Ishikawa (cell line): ENCODE results near the gene ZBTB20.

Experiments used
- CEBPB ChIP-seq: IDR thresholded peaks from 2 replicates; pipeline ENCODE4 v1.6.1; 2012
- CREB1 ChIP-seq: IDR thresholded peaks from 2 replicates; pipeline ENCODE4 v1.6.1; 2012; ENCODE audit warnings: low read depth
- EGR1 ChIP-seq: IDR thresholded peaks from 2 replicates; pipeline ENCODE4 v1.6.1; 2012
- EP300 ChIP-seq: IDR thresholded peaks from 2 replicates; pipeline ENCODE4 v1.6.1; 2012; ENCODE audit warnings: borderline replicate concordance
- FOXM1 ChIP-seq: IDR thresholded peaks from 2 replicates; pipeline ENCODE4 v1.6.1; 2012; ENCODE audit warnings: low read depth, borderline replicate concordance
- MAX ChIP-seq: IDR thresholded peaks from 2 replicates; pipeline ENCODE4 v1.6.1; 2012
- NFIC ChIP-seq: IDR thresholded peaks from 2 replicates; pipeline ENCODE4 v1.6.1; 2012
- RAD21 ChIP-seq: IDR thresholded peaks from 2 replicates; pipeline ENCODE4 v1.6.1; 2012; ENCODE audit warnings: low read depth
- REST ChIP-seq: IDR thresholded peaks from 2 replicates; pipeline ENCODE4 v1.6.1; 2012; ENCODE audit warnings: low read depth, mild to moderate bottlenecking
- TAF1 ChIP-seq: IDR thresholded peaks from 2 replicates; pipeline ENCODE4 v1.6.1; 2012; ENCODE audit warnings: low read depth, mild to moderate bottlenecking
- TCF12 ChIP-seq: IDR thresholded peaks from 2 replicates; pipeline ENCODE4 v1.6.1; 2012; ENCODE audit warnings: low read depth
- TEAD4 ChIP-seq: IDR thresholded peaks from 2 replicates; pipeline ENCODE4 v1.6.1; 2012
- USF1 ChIP-seq: IDR thresholded peaks from 2 replicates; pipeline ENCODE4 v1.6.1; 2012
- YY1 ChIP-seq: IDR thresholded peaks from 2 replicates; pipeline ENCODE4 v1.6.1; 2012; ENCODE audit warnings: low read depth
- ZBTB7A ChIP-seq: IDR thresholded peaks from 2 replicates; pipeline ENCODE4 v1.6.1; 2012; ENCODE audit warnings: low read depth

Gene ZBTB20

GRCh38 chr3:114933407-114933806 is 213.7 kb downstream of the ZBTB20 start:
- TF ChIP-seq EP300 (no peak), YY1 (no peak), EGR1 (no peak), RAD21 (no peak), USF1 (no peak), FOXM1 (no peak), TAF1 (no peak), TEAD4 (no peak), NFIC (no peak)

GRCh38 chr3:114929971-114930732 is 216.9 kb downstream of the ZBTB20 start:
- no peak for TF ChIP-seq EGR1
- TF ChIP-seq TAF1: no peak
- TF ChIP-seq TEAD4: no peak
- TF ChIP-seq TCF12: no peak
- no peak for TF ChIP-seq CEBPB
- no peak for TF ChIP-seq ZBTB7A
- no peak for TF ChIP-seq MAX
- no peak for TF ChIP-seq RAD21
- no peak for TF ChIP-seq EP300

- TF ChIP-seq TCF12 (no peak), MAX (no peak), ZBTB7A (no peak)
Measured at GRCh38 chr3:114928989-114929640, 218.0 kb downstream of the ZBTB20 start.

GRCh38 chr3:114904633-114905032 is 242.5 kb downstream of the ZBTB20 start:
- TF ChIP-seq FOXM1: no peak
- TF ChIP-seq EGR1: no peak
- TF ChIP-seq CEBPB: no peak
- TF ChIP-seq YY1: no peak
- TF ChIP-seq RAD21: no peak
- TF ChIP-seq NFIC: no peak
- no peak for TF ChIP-seq TEAD4
- TF ChIP-seq TCF12: no peak
- TF ChIP-seq REST: no peak
- no peak for TF ChIP-seq USF1
- no peak for TF ChIP-seq EP300

GRCh38 chr3:114903213-114903612 is 243.9 kb downstream of the ZBTB20 start:
- TF ChIP-seq RAD21 (no peak), TCF12 (no peak), TAF1 (no peak), MAX (no peak), ZBTB7A (no peak), YY1 (no peak), NFIC (no peak), CREB1 (no peak), USF1 (no peak)

GRCh38 chr3:114902691-114903101 is 244.4 kb downstream of the ZBTB20 start:
- no peak for TF ChIP-seq EGR1
- TF ChIP-seq REST: no peak
- TF ChIP-seq CEBPB: no peak
- no peak for TF ChIP-seq MAX
- TF ChIP-seq NFIC: no peak
- TF ChIP-seq FOXM1: no peak
- no peak for TF ChIP-seq CREB1
- TF ChIP-seq YY1: no peak
- no peak for TF ChIP-seq TAF1
- no peak for TF ChIP-seq TEAD4
- TF ChIP-seq RAD21: no peak
- no peak for TF ChIP-seq EP300
- TF ChIP-seq ZBTB7A: no peak
- TF ChIP-seq TCF12: no peak
